ENCODE results near the gene PDGFRB.
A peak's percentile ranks its signal among the peaks of the same experiment; 100 is the strongest.

The PDGFRB gene

DNA sequence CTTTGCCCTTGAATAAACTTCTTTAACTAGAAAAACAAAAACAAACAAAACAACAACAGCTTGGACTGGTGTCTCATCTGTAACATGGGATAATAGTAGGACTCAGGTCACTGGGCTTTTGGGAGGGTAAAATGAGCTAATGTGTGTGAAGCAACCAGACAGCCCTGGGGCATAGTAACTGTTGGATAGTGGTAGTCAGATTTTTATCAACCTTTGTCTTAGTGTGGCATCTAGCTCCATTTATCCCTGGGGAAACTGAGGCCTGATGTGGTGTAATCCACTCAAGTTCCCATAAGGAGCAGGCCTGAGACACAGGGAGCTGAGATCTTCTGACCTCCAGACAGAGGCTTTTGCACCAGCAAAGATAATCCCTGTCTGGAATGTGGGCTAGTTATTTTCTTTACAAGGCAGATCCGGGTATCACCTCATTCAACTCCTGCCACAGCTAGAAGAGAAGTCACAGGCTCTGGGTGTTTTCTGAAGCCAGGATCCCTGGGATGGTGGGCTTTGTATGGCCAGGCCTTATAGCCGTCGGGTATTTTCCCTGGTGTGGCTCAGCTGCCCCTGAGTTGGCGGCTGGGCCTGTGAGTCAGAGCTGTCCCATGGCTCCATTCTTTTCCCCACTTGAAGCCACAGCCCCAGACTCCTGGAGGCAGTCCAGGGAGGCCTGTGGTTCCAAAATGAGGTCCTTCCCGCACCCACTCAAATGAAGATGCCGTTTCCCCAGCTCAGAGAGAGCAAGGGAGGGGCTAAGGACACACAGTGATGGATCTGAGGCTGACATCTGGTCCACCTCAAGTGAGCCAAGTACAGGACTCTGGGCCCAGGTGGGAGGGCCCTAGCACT, 43.2 kb downstream of the PDGFRB start:
- TF ChIP-seq FOXP2 (optimal IDR thresholded peaks at IDR 0.05; ENCODE audit: control extremely low read depth, extremely low read length, insufficient read depth) (no peak), EZH2 (IDR thresholded peaks at IDR 0.05) (no peak), POLR2AphosphoS5 (IDR thresholded peaks at IDR 0.05; ENCODE audit: borderline replicate concordance, low read depth, low read length) (no peak)

DNA sequence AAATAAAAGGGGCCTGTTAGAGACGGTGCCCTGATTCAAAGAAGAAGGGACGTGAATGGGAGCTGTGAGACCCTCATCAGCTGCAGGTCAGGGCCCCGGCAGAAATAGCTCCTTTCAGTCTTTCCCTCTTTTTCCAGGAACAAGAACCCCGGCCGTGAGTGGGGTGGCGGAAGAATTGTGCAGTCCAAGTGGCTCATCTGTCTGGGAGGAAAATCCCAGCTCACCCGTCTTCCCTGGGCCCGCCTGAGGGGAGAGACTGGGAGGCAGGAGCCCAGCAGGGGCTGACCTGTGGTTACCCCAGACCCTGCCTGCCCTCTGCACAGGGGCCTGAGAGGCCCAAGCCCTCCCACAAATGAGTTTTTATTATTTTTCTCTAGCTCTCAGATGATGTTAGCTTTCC, 44.5 kb downstream of the PDGFRB start:
- Histone ChIP-seq H3K9ac (ENCODE audit: insufficient read length) (no peak overlapping the region), H3K9me3 (ENCODE audit: low read depth, low read length) (no peaks in the 10 kb centered on the region), H3K36me3 (ENCODE audit: insufficient read depth, low read length) (no peaks in the 10 kb centered on the region), H3K4me3 (no peak overlapping the region), H3K27ac (no peak overlapping the region)
- DNase-seq (ENCODE audit: low read depth, low spot score), result no peak
- no peak for TF ChIP-seq EZH2 (IDR thresholded peaks at IDR 0.05)
- TF ChIP-seq FOXP2 (optimal IDR thresholded peaks at IDR 0.05; ENCODE audit: control extremely low read depth, extremely low read length, insufficient read depth), result no peak
- TF ChIP-seq POLR2AphosphoS5 (IDR thresholded peaks at IDR 0.05; ENCODE audit: borderline replicate concordance, low read depth, low read length), result no peak

More for the DNA sequence above, 43.2 kb downstream of the PDGFRB start:
- DNase-seq (ENCODE audit: low read depth, low spot score), result no peak
- no peak overlapping the region for H3K27ac ChIP-seq
- no peak overlapping the region for H3K4me3 ChIP-seq
- no peaks in the 10 kb centered on the region for H3K36me3 ChIP-seq (ENCODE audit: insufficient read depth, low read length)
- no peak overlapping the region for H3K9ac ChIP-seq (ENCODE audit: insufficient read length)
- H3K9me3 ChIP-seq (ENCODE audit: low read depth, low read length), result no peaks in the 10 kb centered on the region

DNA sequence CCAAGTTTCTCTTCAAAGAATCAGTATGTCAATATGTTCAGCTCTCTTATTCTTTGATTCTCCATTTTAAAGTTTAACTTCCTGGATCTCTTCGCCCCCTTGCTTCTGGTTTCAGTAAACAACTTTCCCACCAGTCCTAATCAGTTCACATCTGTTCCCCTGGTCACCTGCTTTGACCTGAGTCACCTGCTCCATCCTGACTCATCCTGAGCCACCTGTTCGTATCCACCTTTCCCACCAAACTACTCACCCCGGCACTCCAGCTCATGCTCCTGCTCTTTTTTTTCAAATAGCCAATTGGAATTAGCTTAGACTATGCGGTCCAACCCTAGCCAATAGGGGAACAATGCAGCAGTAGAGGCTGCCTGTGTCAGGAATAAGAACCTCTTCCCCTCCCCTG, 45.7 kb downstream of the PDGFRB start:
- TF ChIP-seq FOXP2 (optimal IDR thresholded peaks at IDR 0.05; ENCODE audit: control extremely low read depth, extremely low read length, insufficient read depth) (no peak), POLR2AphosphoS5 (IDR thresholded peaks at IDR 0.05; ENCODE audit: borderline replicate concordance, low read depth, low read length) (no peak), EZH2 (IDR thresholded peaks at IDR 0.05) (no peak)
- no peak for DNase-seq (ENCODE audit: low read depth, low spot score)
- Histone ChIP-seq H3K4me3 (no peak overlapping the region), H3K9me3 (ENCODE audit: low read depth, low read length) (no peaks in the 10 kb centered on the region), H3K9ac (ENCODE audit: insufficient read length) (no peak overlapping the region), H3K27ac (peak overlapping the region; percentile 86; the same call in 1 of the 2 replicates), H3K36me3 (ENCODE audit: insufficient read depth, low read length) (no peaks in the 10 kb centered on the region)

DNA sequence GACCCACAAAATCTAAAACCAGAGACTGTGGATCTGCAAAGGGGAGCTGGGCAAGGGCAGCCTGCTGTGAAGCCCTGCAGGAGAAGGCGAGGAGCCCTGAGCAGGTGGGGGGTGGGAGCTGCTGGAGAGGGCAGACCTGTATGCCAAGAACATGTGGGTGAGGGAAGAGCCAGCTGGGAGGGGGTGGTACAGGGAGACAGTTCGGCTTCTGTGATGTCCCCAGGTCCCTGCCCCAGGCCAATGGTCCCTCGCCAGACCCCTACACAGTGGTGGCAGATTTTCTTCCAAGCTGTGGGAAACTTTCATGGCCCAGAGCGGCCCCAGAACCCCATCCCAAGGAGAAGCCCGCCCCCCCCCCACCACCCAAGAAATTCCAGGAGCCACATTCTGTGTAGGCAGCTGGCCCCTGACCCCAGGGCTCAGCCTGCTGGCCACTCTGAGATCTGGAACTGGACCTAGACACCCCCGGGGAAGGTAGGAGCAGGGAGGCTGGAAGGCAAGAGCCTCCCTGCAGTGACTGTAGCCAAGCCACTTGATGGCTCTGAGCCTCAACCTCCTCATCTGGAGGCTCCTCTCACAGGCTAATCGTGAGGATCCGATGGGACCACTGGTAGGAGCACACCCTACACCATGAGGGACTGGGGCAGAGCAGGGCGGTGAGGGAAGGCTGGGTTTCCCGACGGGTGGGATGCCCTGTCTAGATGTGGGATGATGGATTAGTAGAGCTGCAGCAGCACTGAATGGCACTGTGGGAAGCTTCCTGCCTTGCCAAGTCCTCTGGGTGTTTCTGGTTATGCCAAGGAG, 46.7 kb downstream of the PDGFRB start:
- TF ChIP-seq FOXP2 (optimal IDR thresholded peaks at IDR 0.05; ENCODE audit: control extremely low read depth, extremely low read length, insufficient read depth), result no peak
- no peak for TF ChIP-seq POLR2AphosphoS5 (IDR thresholded peaks at IDR 0.05; ENCODE audit: borderline replicate concordance, low read depth, low read length)
- no peak for TF ChIP-seq EZH2 (IDR thresholded peaks at IDR 0.05)

DNA sequence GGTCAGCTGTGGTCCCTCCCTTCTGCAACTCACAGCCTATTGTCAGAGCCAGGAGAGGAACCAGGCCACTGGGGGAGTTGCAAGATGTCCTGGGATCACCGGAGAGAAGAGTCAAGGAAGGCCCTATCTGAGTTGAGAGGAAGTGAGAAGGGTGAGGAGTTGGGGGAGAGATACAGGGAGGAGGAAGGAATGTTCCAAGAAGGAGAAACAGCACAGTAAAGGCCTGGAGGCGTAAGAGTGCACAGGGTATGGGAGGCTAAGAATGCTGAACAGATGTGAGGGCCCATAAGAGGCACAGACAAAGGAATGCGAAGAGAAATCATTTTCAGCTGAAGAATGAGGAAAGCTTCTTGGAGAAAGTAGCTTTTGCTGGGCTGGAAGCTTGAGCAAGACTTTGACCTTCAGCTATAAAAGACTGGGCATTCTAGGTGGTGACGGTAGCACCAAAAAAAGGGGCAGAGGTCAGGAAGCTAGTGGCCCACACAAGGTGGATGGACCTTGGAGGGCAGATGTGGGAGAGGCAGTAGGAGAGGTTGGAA, 47.7 kb downstream of the PDGFRB start:
- TF ChIP-seq FOXP2 (optimal IDR thresholded peaks at IDR 0.05; ENCODE audit: control extremely low read depth, extremely low read length, insufficient read depth) (no peak), EZH2 (IDR thresholded peaks at IDR 0.05) (no peak), POLR2AphosphoS5 (IDR thresholded peaks at IDR 0.05; ENCODE audit: borderline replicate concordance, low read depth, low read length) (no peak)
- H3K4me3 ChIP-seq, result peak overlapping the region; percentile 42
- H3K9ac ChIP-seq (ENCODE audit: insufficient read length), result peak overlapping the region; percentile 50
- H3K27ac ChIP-seq, result peak overlapping the region; percentile 93
- no peaks in the 10 kb centered on the region for H3K9me3 ChIP-seq (ENCODE audit: low read depth, low read length)
- no peak for DNase-seq (ENCODE audit: low read depth, low spot score)
- no peaks in the 10 kb centered on the region for H3K36me3 ChIP-seq (ENCODE audit: insufficient read depth, low read length)

More for the DNA sequence above, 46.7 kb downstream of the PDGFRB start:
- Histone ChIP-seq H3K9me3 (ENCODE audit: low read depth, low read length) (no peaks in the 10 kb centered on the region), H3K4me3 (peak overlapping the region; percentile 9; the same call in 1 of the 2 replicates), H3K36me3 (ENCODE audit: insufficient read depth, low read length) (no peaks in the 10 kb centered on the region), H3K27ac (peak overlapping the region; percentile 93), H3K9ac (ENCODE audit: insufficient read length) (peak overlapping the region; percentile 50)
- no peak for DNase-seq (ENCODE audit: low read depth, low spot score)

DNA sequence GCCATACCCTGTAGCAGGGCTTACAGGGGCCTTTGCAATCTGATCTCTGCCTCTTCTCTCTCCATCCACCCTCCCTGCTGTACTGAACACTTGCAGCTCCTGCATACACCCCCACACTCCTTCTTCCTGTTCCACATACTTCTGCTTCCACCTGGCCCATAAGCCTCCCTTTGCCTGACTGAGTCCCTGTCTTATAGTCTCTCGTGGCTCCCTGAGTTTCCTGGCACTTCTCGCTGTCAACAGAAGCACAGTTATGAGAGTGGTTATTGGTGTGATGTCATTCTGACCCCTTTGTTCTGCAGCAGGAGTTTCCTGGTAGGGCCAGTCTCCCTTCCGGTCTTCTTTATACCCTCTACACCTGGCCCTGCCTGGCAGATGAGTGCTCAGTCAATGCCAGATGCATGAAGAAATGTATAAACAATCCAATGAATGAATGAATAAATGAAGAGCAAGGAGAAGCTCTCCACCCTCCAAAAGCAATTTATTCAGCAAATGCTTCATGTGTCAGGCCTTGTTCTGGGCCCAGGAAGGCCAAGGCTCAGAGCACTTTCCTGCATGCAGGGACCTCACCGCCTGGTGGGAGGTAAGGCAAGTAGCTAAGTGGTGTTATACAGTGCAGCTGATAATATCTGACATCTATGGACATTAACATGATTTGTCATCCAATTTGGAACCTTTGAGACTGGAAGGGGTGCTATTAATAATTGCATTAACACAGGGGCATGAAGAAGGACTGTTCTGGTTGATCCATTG, 48.8 kb downstream of the PDGFRB start:
- no peak for TF ChIP-seq POLR2AphosphoS5 (IDR thresholded peaks at IDR 0.05; ENCODE audit: borderline replicate concordance, low read depth, low read length)
- no peak for TF ChIP-seq FOXP2 (optimal IDR thresholded peaks at IDR 0.05; ENCODE audit: control extremely low read depth, extremely low read length, insufficient read depth)
- TF ChIP-seq EZH2 (IDR thresholded peaks at IDR 0.05), result no peak
- Histone ChIP-seq H3K27ac (peak overlapping the region; percentile 93; the same call in 1 of the 2 replicates), H3K9ac (ENCODE audit: insufficient read length) (no peak overlapping the region), H3K4me3 (no peak overlapping the region), H3K9me3 (ENCODE audit: low read depth, low read length) (no peaks in the 10 kb centered on the region), H3K36me3 (ENCODE audit: insufficient read depth, low read length) (no peaks in the 10 kb centered on the region)
- DNase-seq (ENCODE audit: low read depth, low spot score), result no peak

DNA sequence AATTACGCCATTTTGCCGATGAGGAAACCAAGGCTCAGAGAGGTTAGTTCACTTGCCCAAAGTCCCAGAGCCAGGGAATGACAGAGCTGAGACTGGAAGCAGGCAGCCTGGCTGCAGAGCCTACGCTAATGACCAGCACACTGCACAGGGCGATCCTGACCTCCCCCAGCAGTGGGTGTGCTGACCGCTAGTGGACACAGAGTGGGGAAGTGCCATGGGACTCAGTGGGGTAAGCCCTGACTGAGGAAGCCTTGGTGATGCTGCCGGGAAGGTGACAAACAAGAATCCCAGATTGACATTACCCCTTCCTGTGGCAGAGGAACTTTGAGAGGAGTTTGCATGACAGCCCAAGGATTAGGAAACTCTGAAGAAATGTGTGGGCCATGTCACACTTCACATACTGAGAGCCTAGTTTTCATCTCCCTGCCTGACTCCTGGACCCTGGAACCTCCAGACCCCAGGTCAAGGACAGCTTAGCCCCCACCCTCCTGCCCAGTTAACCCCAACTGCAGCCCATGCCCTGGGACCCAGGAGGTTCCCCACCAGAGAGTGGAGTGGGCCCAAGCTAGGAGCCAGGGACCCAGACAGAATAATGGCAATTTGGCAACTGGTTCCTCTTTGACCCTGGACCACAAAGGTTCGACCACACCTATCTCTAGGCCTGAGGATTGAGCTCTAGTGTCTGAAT, 49.6 kb downstream of the PDGFRB start:
- no peak overlapping the region for H3K9ac ChIP-seq (ENCODE audit: insufficient read length)
- no peak for TF ChIP-seq EZH2 (IDR thresholded peaks at IDR 0.05)

More for the DNA sequence above, 49.6 kb downstream of the PDGFRB start:
- Histone ChIP-seq H3K9me3 (ENCODE audit: low read depth, low read length) (no peaks in the 10 kb centered on the region), H3K4me3 (no peak overlapping the region), H3K36me3 (ENCODE audit: insufficient read depth, low read length) (no peaks in the 10 kb centered on the region), H3K27ac (no peak overlapping the region)
- DNase-seq (ENCODE audit: low read depth, low spot score), result no peak
